NCI-H1105 treated with DMSO at 0.1 percent for 48 hours (cell line): Measurements from ENCODE around the gene RASA3.
"Not testable (repeated sequence)": the region's sequence is repeated elsewhere in the genome, so short reads cannot be mapped to it uniquely, and the experiment has no call there.

Source experiments
- DNase-seq: peaks from one replicate; lab custom pipeline; 2025; lab: John Stamatoyannopoulos, UW

The RASA3 gene

DNA sequence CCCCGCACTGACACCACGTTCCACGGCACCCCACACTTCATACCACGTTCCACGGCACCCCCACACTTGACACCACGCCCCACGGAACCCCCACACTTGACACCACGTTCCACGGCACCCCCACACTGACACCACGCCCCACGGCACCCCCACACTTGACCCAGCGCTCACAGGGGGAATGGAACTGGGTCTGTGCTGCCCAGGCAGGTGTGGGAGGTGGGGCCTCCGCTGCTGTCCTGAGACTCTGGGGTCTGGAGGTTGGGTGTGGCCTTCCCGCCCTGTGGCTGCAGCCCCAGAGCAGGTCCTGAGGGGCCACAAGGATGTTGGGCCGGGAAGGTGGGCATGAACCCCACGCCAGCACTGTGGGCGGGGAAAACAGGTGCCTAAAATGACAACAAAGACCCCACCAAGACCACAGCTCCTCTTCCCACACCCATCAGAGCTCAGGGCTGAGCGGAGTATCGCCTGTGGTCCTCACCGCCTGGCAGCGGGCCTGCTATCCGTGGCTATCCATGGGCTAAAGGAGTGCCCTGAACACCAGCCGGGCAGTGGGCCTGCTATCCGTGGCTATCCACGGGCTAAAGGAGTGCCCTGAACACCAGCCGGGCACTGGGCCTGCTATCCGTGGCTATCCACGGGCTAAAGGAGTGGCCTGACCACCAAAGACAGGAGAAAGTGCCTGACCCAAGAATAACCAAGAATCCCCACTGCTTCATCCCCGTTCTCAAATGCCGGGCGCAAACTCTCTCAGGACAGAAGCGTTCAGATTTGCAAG, 98.7 kb downstream of the RASA3 start:
- DNase-seq: no peak

DNA sequence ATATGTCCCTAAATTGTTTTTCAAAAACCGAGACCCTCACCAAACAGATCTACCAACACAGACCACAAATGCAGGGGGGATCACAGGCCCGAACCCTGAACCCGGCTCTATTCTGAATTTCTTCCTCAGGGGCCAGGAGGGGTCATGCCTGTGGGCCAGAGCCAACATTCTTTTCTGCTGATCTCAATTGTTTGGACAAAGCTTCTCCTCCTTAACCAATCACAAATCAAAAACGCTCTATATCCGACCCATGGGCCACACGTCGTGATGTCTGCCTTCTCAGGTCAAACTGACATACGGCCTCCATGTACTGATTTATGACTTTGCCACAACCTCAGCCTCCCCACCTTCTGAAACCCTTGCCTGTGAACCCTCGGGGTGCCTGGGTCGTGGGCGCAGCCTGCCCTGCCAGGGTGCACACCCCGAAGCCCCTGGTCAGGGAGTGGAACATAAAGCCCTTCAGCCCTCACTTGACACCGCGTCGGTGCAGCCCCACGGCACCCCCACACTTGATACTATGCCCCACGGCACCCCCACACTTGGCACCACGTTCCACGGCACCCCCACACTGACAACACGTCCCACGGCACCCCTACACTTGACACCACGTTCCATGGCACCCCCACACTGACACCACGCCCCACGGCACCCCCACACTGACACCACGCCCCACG, 100.2 kb downstream of the RASA3 start:
- no peak for DNase-seq

DNA sequence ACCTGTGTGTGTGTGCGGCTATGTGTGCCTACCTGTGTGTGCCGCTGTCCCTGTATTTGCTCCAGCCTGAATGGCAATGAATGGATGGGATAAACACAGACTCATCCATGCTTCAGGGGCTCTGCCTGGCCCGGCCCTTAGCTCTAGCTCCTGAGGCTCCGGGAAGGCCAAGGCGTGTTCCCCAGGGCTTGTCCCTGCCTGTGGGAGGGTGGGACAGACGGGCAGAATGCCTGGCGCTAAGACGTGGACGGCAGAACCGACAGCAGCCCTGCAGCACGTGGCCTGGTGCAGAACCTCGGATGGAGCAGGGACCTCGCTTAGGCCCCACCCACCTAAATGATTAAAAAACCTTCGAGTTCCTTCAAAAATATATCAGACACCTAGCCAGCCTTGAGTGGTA, 100.8 kb downstream of the RASA3 start:
- no peak for DNase-seq

DNA sequence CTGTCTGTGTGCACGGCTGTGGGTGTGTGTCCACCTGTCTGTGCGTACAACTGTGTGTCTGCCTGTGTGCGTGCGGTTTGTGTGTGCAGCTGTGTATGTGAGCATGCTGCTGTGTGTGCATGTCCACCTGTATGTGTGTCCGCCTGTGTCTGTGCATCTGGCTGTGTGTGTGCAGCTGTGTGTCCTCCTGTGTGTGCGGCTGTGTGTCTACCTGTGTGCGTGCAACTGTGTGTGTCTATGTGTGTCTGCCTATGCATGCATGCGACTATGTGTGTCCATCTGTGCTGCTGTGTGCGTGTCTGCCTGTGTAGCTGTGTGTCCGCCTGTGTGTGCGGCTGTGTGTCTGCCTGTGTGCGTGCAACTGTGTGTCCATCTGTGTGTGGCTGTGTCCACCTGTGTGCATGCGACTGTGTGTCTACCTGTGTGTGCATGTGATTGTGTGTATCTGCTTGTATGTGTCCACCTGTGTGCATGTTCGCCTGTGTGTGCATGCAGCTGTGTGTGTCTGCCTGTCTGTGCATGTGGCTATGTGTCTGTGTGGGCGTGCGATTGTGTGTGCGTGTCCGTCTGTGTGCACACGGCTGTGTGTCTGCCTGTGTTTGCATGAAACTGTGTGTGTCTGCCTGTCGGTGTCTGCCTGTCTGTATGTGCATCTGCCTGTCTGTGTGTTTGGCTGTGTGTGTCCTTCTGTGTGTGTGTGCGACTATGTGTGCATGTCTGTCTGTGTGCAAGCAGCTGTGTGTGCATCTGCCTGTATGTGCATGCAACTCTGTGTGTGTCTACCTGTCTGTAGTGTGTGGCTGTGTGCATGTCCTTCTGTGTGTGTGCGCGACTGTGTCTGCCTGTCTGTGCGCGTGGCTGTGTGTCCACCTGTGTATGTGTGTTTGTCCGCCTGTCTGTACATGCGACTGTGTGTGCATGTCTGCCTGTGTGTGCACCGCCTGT, 101.5 kb downstream of the RASA3 start:
- no peak for DNase-seq

DNA sequence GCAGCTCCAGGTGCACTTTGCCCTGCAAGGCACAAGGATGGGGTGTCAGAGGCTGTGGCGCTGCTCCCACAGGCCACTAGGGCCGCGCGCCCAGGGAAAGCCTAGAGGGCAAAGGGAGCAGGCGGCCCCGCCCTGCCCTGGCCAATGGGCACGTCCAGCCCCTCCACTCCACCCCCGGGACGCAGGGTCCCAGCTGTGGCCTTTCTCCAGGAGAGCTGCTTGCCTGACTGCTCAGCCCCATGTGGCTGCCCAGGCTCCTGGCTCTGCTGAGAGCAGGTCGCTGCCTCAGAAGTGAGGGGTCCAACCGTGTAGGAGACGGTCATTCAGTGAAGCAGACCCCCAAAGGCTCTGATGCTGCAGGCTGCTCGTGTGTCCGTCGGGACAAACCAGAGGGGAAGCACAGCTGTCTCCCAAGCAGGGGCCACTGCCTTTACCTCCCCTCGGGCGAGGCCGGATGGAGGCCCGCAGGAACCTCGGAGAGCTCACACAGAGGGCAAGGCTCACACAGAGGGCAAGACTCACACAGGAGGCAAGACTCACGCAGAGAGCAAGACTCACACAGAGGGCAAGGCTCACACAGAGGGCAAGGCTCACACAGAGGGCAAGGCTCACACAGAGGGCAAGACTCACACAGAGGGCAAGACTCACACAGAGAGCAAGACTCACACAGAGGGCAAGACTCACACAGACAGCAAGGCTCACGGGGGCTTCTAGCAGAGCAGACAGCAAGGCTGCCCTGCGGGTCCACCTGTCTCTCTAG, 102.4 kb downstream of the RASA3 start:
- no peak for DNase-seq

DNA sequence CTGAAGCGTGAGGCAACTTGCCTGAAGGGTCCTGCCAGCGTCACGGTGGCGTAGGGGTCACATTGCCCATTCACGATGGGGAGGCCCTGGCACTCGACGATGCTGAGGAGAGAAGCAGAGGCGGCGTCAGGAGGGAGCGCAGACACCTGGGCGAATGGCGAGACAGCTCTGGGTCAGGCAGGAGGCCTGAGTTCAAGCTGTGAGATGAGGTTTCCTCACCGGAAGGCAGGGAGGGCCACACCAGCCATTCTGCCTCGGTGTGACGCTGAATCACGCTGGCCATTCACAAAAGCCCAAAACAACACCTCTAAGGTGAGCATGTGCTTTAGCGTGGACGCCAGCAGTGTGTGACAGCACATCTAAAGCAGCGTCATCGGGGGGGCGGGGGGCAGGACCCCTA, 104.6 kb downstream of the RASA3 start:
- DNase-seq: no peak

DNA sequence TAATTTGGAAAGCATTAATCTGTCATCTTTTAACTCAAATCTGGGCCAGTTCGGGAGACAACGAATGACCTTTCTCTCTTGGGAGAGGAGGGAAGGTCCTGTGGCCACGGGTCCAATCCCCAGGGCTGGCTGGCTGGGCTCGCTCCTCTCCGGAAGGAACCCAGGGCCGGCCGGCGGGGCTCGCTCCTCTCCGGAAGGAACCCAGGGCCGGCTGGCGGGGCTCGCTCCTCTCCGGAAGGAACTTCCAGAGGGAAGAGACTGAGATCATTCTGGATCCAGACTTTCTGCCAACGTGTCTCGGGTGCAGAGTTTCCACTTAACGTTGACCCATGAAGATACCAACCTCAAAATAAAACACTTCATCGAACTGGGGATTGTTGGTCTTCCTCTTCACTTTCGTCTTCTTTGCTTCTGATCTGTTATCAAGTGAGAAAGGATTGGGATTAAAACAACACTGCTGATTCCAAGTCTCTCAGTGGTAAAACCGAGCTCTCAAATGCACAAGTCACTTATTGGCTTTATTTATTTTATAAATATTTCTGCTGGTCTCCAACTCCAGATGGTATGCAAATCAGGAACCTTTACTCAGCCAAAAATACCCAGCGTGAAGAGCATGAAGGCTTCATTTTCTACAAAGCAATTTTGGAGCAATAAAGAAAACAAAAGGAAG, 105.2 kb downstream of the RASA3 start:
- DNase-seq: no peak

DNA sequence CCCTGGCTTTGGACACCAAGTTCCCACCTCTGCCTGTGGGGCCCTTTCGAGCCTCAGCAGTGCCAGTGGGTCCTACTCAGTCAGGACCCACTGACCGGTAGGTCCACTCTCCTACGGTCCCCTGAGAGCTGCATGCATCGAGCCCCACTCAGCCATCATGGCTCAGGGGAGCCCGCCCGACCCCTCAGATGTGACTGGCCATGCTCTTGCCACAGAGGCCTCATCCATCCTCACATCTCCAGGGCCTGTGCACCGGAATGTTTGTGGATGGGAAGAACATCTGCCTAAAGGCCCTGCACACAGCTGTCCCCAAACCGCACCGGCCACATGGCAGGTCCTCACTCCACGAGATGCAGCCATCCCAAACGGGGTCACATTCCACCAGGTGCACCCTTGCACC, 105.9 kb downstream of the RASA3 start:
- no peak for DNase-seq

DNA sequence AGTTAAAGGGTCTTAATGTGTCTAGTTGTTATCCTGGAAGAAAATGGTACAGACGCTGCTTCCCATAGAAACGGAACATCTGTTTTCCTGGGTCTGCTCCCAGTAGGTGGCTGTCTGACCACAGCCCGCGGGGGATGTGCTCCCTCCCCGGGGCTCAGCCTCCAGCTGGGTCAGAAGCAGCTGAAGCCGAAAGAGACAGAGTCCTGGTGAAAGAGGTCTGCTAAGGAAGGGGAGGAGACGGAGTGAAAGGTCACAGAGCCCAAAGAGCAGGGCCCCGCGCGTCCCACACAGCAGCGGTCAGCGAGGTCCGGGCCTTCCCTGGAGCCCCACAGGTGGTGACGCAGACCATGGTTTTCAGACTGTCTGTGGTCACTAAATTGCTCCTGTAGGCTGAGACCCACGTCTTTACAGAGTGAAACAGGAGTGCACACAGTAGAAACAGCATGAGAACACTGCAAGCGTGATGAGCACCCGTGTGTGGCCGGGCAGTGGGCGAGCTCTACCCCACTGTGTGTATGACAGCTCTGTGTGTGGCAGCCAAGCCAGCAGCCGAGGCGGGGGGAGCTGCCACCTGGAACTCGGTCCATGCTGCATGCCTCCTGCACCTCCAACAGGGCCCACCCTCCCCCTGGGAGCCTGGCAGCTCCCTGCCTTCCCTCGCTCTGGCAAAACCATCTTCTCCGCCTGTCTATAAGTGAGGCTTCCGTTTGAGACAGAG, 106.5 kb downstream of the RASA3 start:
- DNase-seq: no peak

DNA sequence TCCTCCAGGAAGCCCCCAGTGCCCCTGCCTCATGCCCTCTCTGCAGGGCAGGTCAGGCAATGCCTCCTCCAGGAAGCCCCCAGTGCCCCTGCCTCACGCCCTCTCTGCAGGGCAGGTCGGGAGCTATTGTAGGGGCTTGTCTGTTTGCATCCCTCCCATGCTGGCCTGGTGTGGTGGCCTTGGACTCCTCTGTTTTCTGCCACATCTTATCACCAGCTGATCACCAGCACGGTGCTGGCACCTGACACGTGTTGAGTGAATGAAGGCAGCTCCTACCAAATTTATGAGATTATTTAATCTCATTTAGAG, 107.1 kb downstream of the RASA3 start:
- no peak for DNase-seq

DNA sequence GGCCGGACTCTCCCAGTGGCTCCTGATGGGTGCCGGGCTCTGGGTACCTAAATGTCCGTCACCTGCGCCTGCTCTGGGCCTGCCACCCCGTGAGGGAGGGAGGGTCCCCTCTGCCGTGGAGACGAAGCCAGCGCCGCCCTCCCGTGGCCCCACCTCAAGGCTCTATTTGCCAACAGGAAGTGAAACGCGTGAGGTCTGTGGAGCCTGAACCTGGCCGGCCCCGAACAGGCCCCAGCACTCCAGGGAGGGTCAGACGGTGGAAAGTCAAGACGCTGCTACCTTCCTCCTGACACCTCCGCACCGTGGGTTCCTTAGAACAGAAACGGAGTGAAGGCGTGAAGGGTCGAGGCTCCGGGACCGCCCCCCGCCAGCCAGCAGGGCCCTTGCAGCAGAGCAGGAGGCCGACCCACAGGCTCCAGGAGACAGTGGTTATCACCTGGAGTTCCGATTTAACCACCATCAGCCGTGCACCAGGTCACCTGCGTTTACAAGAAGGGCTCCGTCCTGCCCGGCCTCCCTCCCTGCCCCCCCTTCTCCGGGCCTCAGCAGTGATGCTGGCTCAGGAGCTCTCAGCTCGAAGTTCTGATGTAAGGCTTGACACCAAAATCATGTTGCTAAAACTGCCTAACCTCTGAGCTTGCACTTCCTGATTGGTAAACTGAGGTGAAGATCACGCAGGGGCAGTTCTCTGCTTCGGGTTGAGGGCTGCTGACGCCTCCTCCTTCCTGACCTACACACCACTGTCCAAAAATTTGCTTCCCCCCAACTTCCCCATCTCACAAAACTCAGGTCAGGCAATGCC, 107.6 kb downstream of the RASA3 start:
- DNase-seq: no peak

DNA sequence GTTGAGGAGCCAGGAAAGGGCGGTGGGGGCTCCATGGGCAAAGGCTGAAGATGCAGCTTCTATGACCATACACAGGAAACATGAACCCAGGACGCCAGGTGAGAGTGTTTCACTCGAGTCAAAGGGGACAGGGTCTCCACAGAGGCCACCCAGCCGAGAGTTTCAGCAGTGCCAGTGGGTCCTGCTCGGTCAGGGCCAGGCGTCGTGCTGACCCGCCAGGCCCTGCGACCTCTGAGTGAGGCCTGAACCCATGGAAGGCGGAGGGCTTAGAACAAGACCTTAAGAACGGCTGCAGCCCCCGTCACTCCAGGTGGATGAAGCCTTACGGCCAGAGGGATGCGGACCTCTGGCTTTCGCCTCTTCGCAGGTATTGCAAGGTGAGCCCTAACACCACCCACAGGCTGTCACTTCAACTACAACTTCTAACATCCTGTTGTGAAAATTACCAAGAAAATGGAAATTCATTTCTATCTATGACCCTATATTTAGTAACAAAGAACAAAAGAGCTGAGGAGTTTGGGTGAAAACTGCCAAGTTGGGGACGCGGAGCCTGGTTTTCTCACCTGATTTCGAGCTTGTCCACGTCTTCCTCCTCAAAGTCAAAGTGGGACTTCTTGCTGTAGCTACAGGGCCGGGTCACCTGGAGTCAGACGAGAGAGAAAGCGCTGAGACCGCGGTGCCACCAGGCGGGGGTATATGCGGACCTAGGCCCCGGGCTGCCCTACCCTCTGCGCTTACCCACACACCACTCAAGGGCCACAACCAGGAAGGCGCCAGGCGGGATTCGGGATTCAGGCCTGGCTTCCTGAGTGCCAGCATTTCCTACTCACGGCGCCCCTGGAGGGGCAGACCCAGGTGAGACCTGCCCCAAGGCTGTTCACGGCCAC, 108.5 kb downstream of the RASA3 start:
- no peak for DNase-seq

DNA sequence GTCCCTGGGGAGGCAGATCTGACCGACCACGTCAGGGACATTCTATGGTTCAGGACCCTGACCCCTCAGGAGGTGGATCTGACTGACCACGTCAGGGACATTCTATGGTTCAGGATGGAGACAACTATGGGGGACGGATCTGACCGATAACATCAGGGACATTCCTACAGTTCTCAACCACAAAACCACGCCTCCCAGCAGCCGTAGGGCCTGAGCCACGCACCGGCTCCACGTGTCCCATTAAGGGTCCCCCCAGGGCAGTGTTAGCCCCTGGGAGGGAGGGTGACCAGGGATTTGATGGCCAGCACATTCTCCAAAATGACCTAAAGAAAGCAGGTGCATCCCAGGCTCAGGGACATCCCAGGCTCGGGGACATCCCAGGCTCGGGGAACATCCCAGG, 109.5 kb downstream of the RASA3 start:
- DNase-seq: no peak

DNA sequence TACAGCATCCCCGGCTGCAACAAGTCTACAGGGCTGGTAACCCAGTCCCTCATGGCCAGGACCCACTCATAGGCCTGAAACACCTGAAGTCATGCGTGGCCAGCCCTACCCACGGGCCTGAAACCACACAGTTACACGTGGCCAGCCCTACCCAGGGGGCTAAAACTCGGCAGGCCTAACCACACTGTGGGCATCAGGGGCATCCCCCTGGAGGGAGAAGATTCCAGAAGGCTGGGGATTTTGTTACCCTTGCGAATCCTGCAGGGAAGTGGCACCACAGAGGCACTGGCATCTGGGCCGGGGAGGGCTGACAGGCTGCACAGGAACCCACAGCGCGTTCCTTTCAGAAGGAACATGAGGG, 110.1 kb downstream of the RASA3 start:
- no peak for DNase-seq

DNA sequence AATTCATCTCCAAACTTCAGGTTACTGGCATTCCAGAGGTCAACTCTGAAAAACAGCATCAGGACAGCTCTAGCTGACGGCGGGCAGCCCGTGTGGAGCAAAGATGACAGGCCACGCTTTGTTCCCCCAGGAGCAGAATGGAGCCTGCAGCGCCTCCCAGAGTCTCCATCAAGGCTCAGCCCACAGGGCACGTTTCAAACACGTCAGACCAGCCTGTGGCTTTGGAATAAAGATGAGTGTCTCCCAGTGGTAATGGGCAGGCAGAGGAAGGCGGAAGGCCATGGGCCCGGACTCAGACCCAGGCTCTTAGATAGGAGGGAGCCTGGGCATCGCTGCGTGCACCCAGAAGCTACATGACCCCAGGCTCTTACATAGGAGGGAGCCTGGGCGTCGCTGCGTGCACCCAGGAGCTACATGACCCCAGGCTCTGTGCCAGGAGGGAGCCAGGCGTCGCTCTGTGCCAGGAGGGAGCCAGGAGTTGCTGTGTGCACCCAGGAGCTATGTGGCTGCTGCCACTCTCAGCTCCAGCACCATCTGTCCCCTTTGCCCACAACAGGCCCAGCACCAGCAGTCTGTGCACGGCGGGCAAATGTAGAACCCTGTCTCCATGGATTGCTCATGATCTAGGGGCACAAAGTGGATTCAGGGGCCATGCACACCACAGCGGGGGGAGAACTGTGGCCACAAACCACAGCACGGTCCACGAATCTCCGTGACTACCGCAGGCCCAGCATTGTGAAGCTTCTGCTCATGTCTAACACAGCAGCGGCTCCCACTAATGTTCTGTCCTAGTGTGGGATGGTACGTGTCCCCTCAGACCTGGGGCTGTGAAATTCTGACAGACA, 110.7 kb downstream of the RASA3 start:
- no peak for DNase-seq

DNA sequence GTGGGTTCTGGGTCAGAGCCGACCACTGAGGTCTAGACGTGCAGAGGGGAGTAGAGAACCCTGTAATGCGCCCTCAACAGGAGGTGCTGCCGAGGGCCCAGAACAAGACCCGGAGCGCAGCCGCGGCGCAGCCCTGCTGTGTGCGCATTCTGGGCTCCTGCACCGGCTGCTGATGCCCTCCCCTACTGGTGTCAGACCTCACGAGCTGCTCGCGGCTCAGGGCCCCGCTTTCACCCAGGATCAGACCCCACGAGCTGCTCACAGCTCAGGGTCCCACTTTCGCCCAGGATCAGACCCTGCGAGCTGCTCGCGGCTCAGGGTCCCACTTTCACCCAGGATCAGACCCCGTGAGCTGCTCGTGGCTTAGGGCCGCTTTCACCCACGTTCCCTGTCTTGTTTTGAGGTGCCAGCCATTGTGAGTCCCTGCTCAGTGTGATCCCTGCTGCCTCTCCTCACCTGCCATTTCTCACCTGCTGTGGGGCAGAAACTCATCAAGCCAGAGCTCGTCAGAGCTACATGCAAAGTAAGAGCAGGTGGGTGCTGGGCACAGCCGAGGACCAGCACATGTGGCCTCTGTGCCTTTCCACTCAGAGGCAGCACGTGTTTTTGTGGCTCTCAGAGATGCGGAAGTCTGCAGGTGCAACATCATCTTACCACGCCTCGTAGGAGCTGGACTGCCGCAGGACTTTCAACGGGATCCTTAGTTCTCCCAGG, 111.5 kb downstream of the RASA3 start:
- no peak for DNase-seq

DNA sequence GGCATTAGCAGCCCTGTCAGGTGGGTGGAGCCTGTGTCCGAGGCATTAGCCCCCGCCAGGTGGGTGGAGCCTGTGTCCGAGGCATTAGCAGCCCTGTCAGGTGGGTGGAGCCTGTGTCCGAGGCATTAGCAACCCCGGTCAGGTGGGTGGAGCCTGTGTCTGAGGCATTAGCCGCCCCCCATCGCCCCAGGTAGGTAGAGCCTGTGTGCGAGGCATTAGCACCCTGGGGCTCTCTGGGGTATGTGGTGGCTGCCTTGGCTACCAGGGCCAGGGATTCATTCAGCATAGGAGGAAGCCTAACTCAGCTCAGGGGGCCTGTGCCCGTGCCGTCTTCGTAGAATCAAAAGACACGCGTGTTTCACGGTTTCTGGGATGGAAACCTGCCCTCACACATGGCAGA, 112.3 kb downstream of the RASA3 start:
- DNase-seq: not testable (repeated sequence)

DNA sequence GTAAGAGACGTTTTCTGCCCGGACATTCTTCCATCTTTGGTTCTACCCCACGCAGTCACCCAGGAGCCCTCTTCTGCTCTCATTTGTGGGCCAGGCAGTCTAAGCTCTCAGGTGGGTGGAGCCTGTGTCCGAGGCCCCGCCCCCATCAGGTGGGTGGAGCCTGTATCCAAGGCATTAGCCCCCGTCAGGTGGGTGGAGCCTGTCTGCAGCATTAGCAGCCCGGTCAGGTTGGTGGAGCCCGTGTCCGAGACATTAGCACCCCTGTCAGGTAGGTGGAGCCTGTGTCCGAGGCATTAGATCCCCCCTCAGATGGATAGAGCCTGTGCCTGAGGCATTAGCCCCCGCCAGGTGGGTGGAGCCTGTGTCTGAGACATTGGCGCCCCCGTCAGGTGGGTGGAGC, 113.1 kb downstream of the RASA3 start:
- DNase-seq: no peak
